Bronchial epithelial cell (primary cell): ENCODE results near the gene OR7C1. TPM values are rescaled to one million over a fixed set of nuclear protein-coding genes. Genes with fewer than 3 reads are reported as not detected.
"Not testable (repeated sequence)": the region's sequence is repeated elsewhere in the genome, so short reads cannot be mapped to it uniquely, and the experiment has no call there.

Source experiments
- DNase-seq: peaks from one replicate; pipeline ENCODE4 v3.0.0-alpha.2; 2010; ENCODE audit warnings: low read depth
- FAIRE-seq: peaks from 2 replicates; lab custom pipeline; 2011; peaks lifted over from hg19 to GRCh38; lab: Jason Lieb, UNC
- H3K27me3 ChIP-seq: 2 replicates; pipeline ENCODE4 v1.5.1; 2011; ENCODE audit warnings: low read length; ENCODE audit not compliant: control insufficient read depth, insufficient read depth
- H3K36me3 ChIP-seq: 2 replicates; pipeline ENCODE4 v1.5.1; 2011; ENCODE audit warnings: low read length; ENCODE audit not compliant: control insufficient read depth, insufficient read depth
- H3K4me3 ChIP-seq: 2 replicates; pipeline ENCODE4 v1.5.1; 2011; ENCODE audit warnings: mild to moderate bottlenecking, low read depth, low read length, control low read depth
- CTCF ChIP-seq: IDR thresholded peaks from 2 replicates; pipeline ENCODE4 v1.5.1; 2011; ENCODE audit warnings: mild to moderate bottlenecking, moderate library complexity, low read length, control low read depth, inconsistent platforms; ENCODE audit not compliant: insufficient read depth, severe bottlenecking
- total RNA-seq: library from RNA; depleted of rRNA; stranded (reverse); fragments of >200 nt; gene quantifications from 2 replicates; pipeline ENCODE4 v1.2.1, GENCODE V29; 2014

Gene OR7C1
- total RNA-seq, 1 donor from 2014 or later: not detected

GRCh38 chr19:14774373-14774772 is 60.6 kb downstream of the OR7C1 start:
- DNase-seq (no peak), FAIRE-seq (no peak)
- no peak for TF ChIP-seq CTCF
- H3K36me3 ChIP-seq: no peaks in the 10 kb centered on the region
- H3K4me3 ChIP-seq: no peak overlapping the region
- H3K27me3 ChIP-seq: no peaks in the 10 kb centered on the region

- H3K27me3 ChIP-seq, H3K4me3 ChIP-seq, H3K36me3 ChIP-seq, FAIRE-seq, DNase-seq: not testable (repeated sequence)
Observed at GRCh38 chr19:14773722-14774121, 61.3 kb downstream of the OR7C1 start.

GRCh38 chr19:14772995-14773394 is 62.0 kb downstream of the OR7C1 start:
- no peaks in the 10 kb centered on the region for H3K27me3 ChIP-seq
- H3K36me3 ChIP-seq: no peaks in the 10 kb centered on the region
- no peak for FAIRE-seq
- no peak overlapping the region for H3K4me3 ChIP-seq
- DNase-seq: no peak
- no peak for TF ChIP-seq CTCF

DNA sequence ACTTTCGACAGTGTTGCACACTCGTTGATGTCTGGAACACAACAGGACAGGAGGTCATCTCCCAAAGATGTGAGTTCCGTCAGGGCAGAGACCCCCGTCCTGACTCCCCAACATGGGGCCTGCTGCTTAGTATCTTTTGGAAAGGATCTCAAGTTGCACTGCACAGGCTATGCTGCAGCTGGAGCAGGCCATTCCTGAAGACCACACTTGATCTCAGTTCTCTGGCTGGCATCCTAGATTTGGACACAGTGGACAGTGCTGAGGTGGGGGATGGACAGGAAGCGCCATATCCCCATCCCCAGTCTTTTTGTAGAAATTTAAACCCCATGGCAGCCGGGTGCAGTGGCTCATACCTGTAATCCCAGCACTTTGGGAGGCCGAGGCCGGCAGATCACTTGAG is 62.5 kb downstream of the OR7C1 start:
- no peaks in the 10 kb centered on the region for H3K36me3 ChIP-seq
- TF ChIP-seq CTCF: no peak
- DNase-seq (no peak), FAIRE-seq (no peak)
- H3K27me3 ChIP-seq: no peaks in the 10 kb centered on the region
- no peak overlapping the region for H3K4me3 ChIP-seq

- TF ChIP-seq CTCF: no peak
- H3K36me3 ChIP-seq: no peaks in the 10 kb centered on the region
- DNase-seq (no peak), FAIRE-seq (no peak)
- H3K4me3 ChIP-seq: no peak overlapping the region
- no peaks in the 10 kb centered on the region for H3K27me3 ChIP-seq
Observed at GRCh38 chr19:14770944-14771839, 63.8 kb downstream of the OR7C1 start.

DNA sequence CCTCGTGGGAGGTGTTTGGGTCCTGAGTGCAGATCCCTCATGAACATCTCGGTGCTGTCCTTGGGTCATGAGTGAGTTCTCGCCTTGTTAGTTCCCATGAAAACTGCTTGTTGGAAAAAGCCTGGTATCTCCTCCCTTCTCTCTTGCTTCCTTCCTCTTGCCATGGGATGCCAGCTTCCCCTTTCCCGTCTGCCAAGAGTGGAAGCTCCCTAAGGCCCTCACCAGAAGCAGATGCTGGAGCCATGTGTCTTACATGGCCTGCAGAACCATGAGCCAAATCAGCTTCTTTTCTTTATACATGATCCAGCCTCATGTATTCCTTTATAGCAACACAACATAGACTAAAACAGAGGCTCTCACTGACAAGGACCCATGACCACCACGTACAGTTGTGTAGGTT is 64.8 kb downstream of the OR7C1 start:
- Histone ChIP-seq H3K36me3 (no peaks in the 10 kb centered on the region), H3K27me3 (no peaks in the 10 kb centered on the region), H3K4me3 (no peak overlapping the region)
- no peak for FAIRE-seq
- no peak for TF ChIP-seq CTCF
- no peak for DNase-seq
